Central memory CD8-positive, alpha-beta T cell (primary cell): ENCODE data around the gene PARN.

Experiments used
- ATAC-seq: fragments of 150-1000 bp; cut with Tn5 transposase; replicated peaks from 2 replicates; pipeline ENCODE4 v1.10.0; 2022; ENCODE audit warnings: mild to moderate bottlenecking, moderate FRiP score, moderate number of reproducible peaks; ENCODE audit not compliant: poor library complexity, severe bottlenecking; ENCODE audit errors: extremely low read depth
- DNase-seq, 2 donors: peaks; one replicate each; pipeline ENCODE4 v3.0.0; 2021; ENCODE audit warnings: low spot score in 2 of 2
- H3K27ac Mint-ChIP-seq: one replicate; pipeline ENCODE4 v1.8.0; 2022; ENCODE audit warnings: low read depth, mild to moderate bottlenecking, moderate library complexity, mixed read lengths
- H3K27me3 Mint-ChIP-seq: one replicate; pipeline ENCODE4 v1.8.0; 2022; ENCODE audit warnings: mixed read lengths
- H3K36me3 Mint-ChIP-seq: one replicate; pipeline ENCODE4 v1.8.0; 2022; ENCODE audit warnings: mild to moderate bottlenecking, moderate library complexity, mixed read lengths; ENCODE audit not compliant: insufficient read depth
- H3K4me1 Mint-ChIP-seq: one replicate; pipeline ENCODE4 v1.8.0; 2022; ENCODE audit warnings: mixed read lengths
- H3K4me3 Mint-ChIP-seq: one replicate; pipeline ENCODE4 v1.8.0; 2022; ENCODE audit warnings: mild to moderate bottlenecking, moderate library complexity, mixed read lengths
- H3K9me3 Mint-ChIP-seq: one replicate; pipeline ENCODE4 v1.8.0; 2022; ENCODE audit warnings: mixed read lengths

The PARN gene

GRCh38 chr16:14529010-14529669 lies 100.9 kb downstream of the PARN start:
- peak in 1 of 2 donors; percentile 14 for DNase-seq
- Mint-ChIP-seq H3K4me1 (peaks cover 13% of the 10 kb centered on the region), H3K9me3 (no peaks in the 10 kb centered on the region), H3K4me3 (no peak overlapping the region), H3K27me3 (no peaks in the 10 kb centered on the region), H3K36me3 (peaks cover 4% of the 10 kb centered on the region), H3K27ac (no peak overlapping the region)
- no peak for ATAC-seq

GRCh38 chr16:14528306-14528705 lies 101.8 kb downstream of the PARN start:
- Mint-ChIP-seq H3K36me3 (peaks cover 3% of the 10 kb centered on the region), H3K27me3 (no peaks in the 10 kb centered on the region), H3K27ac (no peak overlapping the region), H3K4me3 (no peak overlapping the region), H3K9me3 (no peaks in the 10 kb centered on the region), H3K4me1 (peaks cover 15% of the 10 kb centered on the region)
- DNase-seq (no peak), ATAC-seq (no peak)

GRCh38 chr16:14527411-14528044 lies 102.5 kb downstream of the PARN start:
- Mint-ChIP-seq H3K4me1 (peaks cover 23% of the 10 kb centered on the region), H3K36me3 (peaks cover 3% of the 10 kb centered on the region), H3K27ac (no peak overlapping the region), H3K9me3 (no peaks in the 10 kb centered on the region), H3K27me3 (no peaks in the 10 kb centered on the region), H3K4me3 (no peak overlapping the region)
- no peak for ATAC-seq
- no peak for DNase-seq

GRCh38 chr16:14525596-14525995 lies 104.5 kb downstream of the PARN start:
- peaks cover 4% of the 10 kb centered on the region for H3K36me3 Mint-ChIP-seq
- peaks cover 39% of the 10 kb centered on the region for H3K4me1 Mint-ChIP-seq
- no peaks in the 10 kb centered on the region for H3K27me3 Mint-ChIP-seq
- ATAC-seq = no peak
- no peak for DNase-seq
- H3K27ac Mint-ChIP-seq = no peak overlapping the region
- no peaks in the 10 kb centered on the region for H3K9me3 Mint-ChIP-seq
- H3K4me3 Mint-ChIP-seq = no peak overlapping the region

GRCh38 chr16:14524979-14525378 lies 105.1 kb downstream of the PARN start:
- Mint-ChIP-seq H3K27me3 (no peaks in the 10 kb centered on the region), H3K9me3 (no peaks in the 10 kb centered on the region), H3K36me3 (peaks cover 2% of the 10 kb centered on the region), H3K27ac (no peak overlapping the region), H3K4me3 (no peak overlapping the region), H3K4me1 (peaks cover 43% of the 10 kb centered on the region)
- DNase-seq (no peak), ATAC-seq (no peak)

- DNase-seq (no peak), ATAC-seq (no peak)
- no peak overlapping the region for H3K4me3 Mint-ChIP-seq
- H3K36me3 Mint-ChIP-seq = peaks cover 2% of the 10 kb centered on the region
- peaks cover 53% of the 10 kb centered on the region for H3K4me1 Mint-ChIP-seq
- no peak overlapping the region for H3K27ac Mint-ChIP-seq
- no peaks in the 10 kb centered on the region for H3K9me3 Mint-ChIP-seq
- H3K27me3 Mint-ChIP-seq = no peaks in the 10 kb centered on the region
These were observed 106.4 kb downstream of the PARN start for GRCh38 chr16:14523632-14524031.

- DNase-seq (no peak), ATAC-seq (no peak)
- H3K4me1 Mint-ChIP-seq = peaks cover 53% of the 10 kb centered on the region
- H3K4me3 Mint-ChIP-seq = no peak overlapping the region
- no peaks in the 10 kb centered on the region for H3K9me3 Mint-ChIP-seq
- H3K27ac Mint-ChIP-seq = no peak overlapping the region
- peaks cover 2% of the 10 kb centered on the region for H3K36me3 Mint-ChIP-seq
- no peaks in the 10 kb centered on the region for H3K27me3 Mint-ChIP-seq
These were observed 107.4 kb downstream of the PARN start for GRCh38 chr16:14522671-14523070.

- no peak overlapping the region for H3K27ac Mint-ChIP-seq
- H3K9me3 Mint-ChIP-seq = no peaks in the 10 kb centered on the region
- no peaks in the 10 kb centered on the region for H3K27me3 Mint-ChIP-seq
- ATAC-seq = no peak
- no peak for DNase-seq
- H3K36me3 Mint-ChIP-seq = peaks cover 3% of the 10 kb centered on the region
- H3K4me3 Mint-ChIP-seq = no peak overlapping the region
- H3K4me1 Mint-ChIP-seq = peaks cover 53% of the 10 kb centered on the region
These were observed 109.3 kb downstream of the PARN start for GRCh38 chr16:14520753-14521152.

GRCh38 chr16:14514967-14515366 lies 115.1 kb downstream of the PARN start:
- Mint-ChIP-seq H3K9me3 (no peaks in the 10 kb centered on the region), H3K36me3 (peaks cover 4% of the 10 kb centered on the region), H3K27me3 (no peaks in the 10 kb centered on the region), H3K4me3 (no peak overlapping the region), H3K27ac (no peak overlapping the region), H3K4me1 (peaks cover 36% of the 10 kb centered on the region)
- DNase-seq = no peak
- ATAC-seq = no peak

- Mint-ChIP-seq H3K27me3 (no peaks in the 10 kb centered on the region), H3K4me1 (peaks cover 29% of the 10 kb centered on the region), H3K4me3 (no peak overlapping the region), H3K9me3 (no peaks in the 10 kb centered on the region), H3K27ac (no peak overlapping the region), H3K36me3 (peaks cover 4% of the 10 kb centered on the region)
- no peak for DNase-seq
- ATAC-seq = no peak
These were observed 116.5 kb downstream of the PARN start for GRCh38 chr16:14513389-14514107.

GRCh38 chr16:14511800-14512135 lies 118.3 kb downstream of the PARN start:
- peaks cover 29% of the 10 kb centered on the region for H3K4me1 Mint-ChIP-seq
- no peaks in the 10 kb centered on the region for H3K27me3 Mint-ChIP-seq
- H3K9me3 Mint-ChIP-seq = no peaks in the 10 kb centered on the region
- ATAC-seq (no peak), DNase-seq (no peak)
- H3K4me3 Mint-ChIP-seq = no peak overlapping the region
- H3K36me3 Mint-ChIP-seq = peaks cover 3% of the 10 kb centered on the region
- no peak overlapping the region for H3K27ac Mint-ChIP-seq

GRCh38 chr16:14510939-14511799 lies 118.9 kb downstream of the PARN start:
- no peaks in the 10 kb centered on the region for H3K9me3 Mint-ChIP-seq
- no peak overlapping the region for H3K4me3 Mint-ChIP-seq
- H3K27ac Mint-ChIP-seq = no peak overlapping the region
- H3K4me1 Mint-ChIP-seq = peaks cover 31% of the 10 kb centered on the region
- ATAC-seq (no peak), DNase-seq (no peak)
- no peaks in the 10 kb centered on the region for H3K27me3 Mint-ChIP-seq
- peaks cover 4% of the 10 kb centered on the region for H3K36me3 Mint-ChIP-seq
